PC-3 (cell line): ENCODE data around the gene PHACTR2. TPM values are rescaled to one million over a fixed set of nuclear protein-coding genes. Genes with fewer than 3 reads are reported as not detected.

Source experiments
- ATAC-seq: fragments of 200-7000 bp; cut with Tn5 transposase; 2 replicates; pipeline ENCODE4 v1.9.1; 2020; ENCODE audit warnings: mild to moderate bottlenecking, moderate library complexity
- BruUV-seq: library from RNA; stranded (reverse); fragments of 400-500 nt; replicated peaks from 2 replicates; lab custom pipeline; 2021; lab: Mats Ljungman, UMichigan
- CTCF ChIA-PET: fragments of 300-600 bp; sonication (Branson Sonifier 250); formaldehyde crosslinking; loops from one replicate; lab custom pipeline; 2022; ENCODE audit warnings: antibody characterized with exemption; lab: Charles Lee
- POLR2A ChIA-PET: fragments of 300-600 bp; sonication (Branson Sonifier 250); formaldehyde crosslinking; loops from one replicate; lab custom pipeline; 2022; ENCODE audit warnings: antibody characterized with exemption; ENCODE audit not compliant: unreplicated experiment; lab: Charles Lee
- DNase-seq: peaks from one replicate; pipeline ENCODE4 v3.0.0-alpha.2; 2015
- H2AFZ ChIP-seq: fragments of 300-600 bp; sonication (generic); 2 replicates; pipeline ENCODE4 v1.6.0; 2016; ENCODE audit warnings: antibody characterized with exemption, low read length
- H3F3A ChIP-seq: fragments of 300-600 bp; sonication (generic); one replicate; pipeline ENCODE4 v1.6.0; 2017; ENCODE audit warnings: antibody characterized with exemption, low read length, control low read depth, mild to moderate bottlenecking; ENCODE audit not compliant: unreplicated experiment
- H3K27ac ChIP-seq: fragments of 300-600 bp; sonication (generic); 2 replicates; pipeline ENCODE4 v1.5.1; 2016; ENCODE audit warnings: mild to moderate bottlenecking, low read length
- H3K27me3 ChIP-seq: fragments of 300-600 bp; sonication (generic); 2 replicates; pipeline ENCODE4 v1.6.1; 2016; ENCODE audit warnings: low read length, mixed read lengths
- H3K36me3 ChIP-seq: fragments of 300-600 bp; sonication (generic); 2 replicates; pipeline ENCODE4 v1.6.1; 2016; ENCODE audit warnings: low read depth, mixed run types, low read length, mixed read lengths
- H3K4me1 ChIP-seq: fragments of 300-600 bp; sonication (generic); 2 replicates; pipeline ENCODE4 v1.5.1; 2016; ENCODE audit warnings: low read length; ENCODE audit not compliant: insufficient read depth
- H3K4me2 ChIP-seq: fragments of 300-600 bp; sonication (generic); 2 replicates; pipeline ENCODE4 v1.6.0; 2016; ENCODE audit warnings: low read length
- H3K4me3 ChIP-seq: fragments of 300-600 bp; sonication (generic); 2 replicates; pipeline ENCODE4 v1.5.1; 2016; ENCODE audit warnings: mild to moderate bottlenecking, low read length, mixed read lengths
- H3K79me2 ChIP-seq: fragments of 300-600 bp; sonication (generic); 2 replicates; pipeline ENCODE4 v1.6.1; 2017; ENCODE audit warnings: low read length, mixed read lengths
- H3K9ac ChIP-seq: fragments of 300-600 bp; sonication (generic); 2 replicates; pipeline ENCODE4 v1.6.0; 2016; ENCODE audit warnings: mild to moderate bottlenecking, low read length
- H3K9me2 ChIP-seq: fragments of 300-600 bp; sonication (generic); replicated peaks from 2 replicates; pipeline ENCODE4 v1.6.1; 2016; ENCODE audit warnings: mixed run types, low read length, mixed read lengths
- H3K9me3 ChIP-seq: fragments of 300-600 bp; sonication (generic); 2 replicates; pipeline ENCODE4 v1.6.1; 2016; ENCODE audit warnings: low read length, mixed read lengths
- H4K20me1 ChIP-seq: fragments of 300-600 bp; sonication (generic); 2 replicates; pipeline ENCODE4 v1.6.1; 2016; ENCODE audit warnings: low read length, mixed read lengths
- EZH2 ChIP-seq: fragments of 300-600 bp; sonication (generic); IDR thresholded peaks from one replicate; pipeline ENCODE4 v1.6.1; 2017; ENCODE audit warnings: antibody characterized with exemption, mild to moderate bottlenecking, low read length; ENCODE audit not compliant: unreplicated experiment
- EZH2phosphoT487 ChIP-seq: fragments of 300-600 bp; sonication (generic); IDR thresholded peaks from 2 replicates; pipeline ENCODE4 v1.6.1; 2018; ENCODE audit warnings: mild to moderate bottlenecking, antibody characterized with exemption, low read length, borderline replicate concordance
- intact Hi-C: fragments of 100-400 bp; cut with micrococcal nuclease; formaldehyde crosslinking; loops from 2 replicates; pipeline ENCODE4 v1.9.0; 2023
- total RNA-seq: library from RNA; depleted of rRNA; stranded (reverse); fragments of >200 nt; gene quantifications from 2 replicates; pipeline ENCODE4 v1.2.3, GENCODE V29; 2014
- TF ChIP-seq, protein P1 (sequence below): fragments of 300-600 bp; sonication (generic); conservative IDR thresholded peaks from 2 replicates; pipeline ENCODE4 v1.5.1; 2017; ENCODE audit warnings: antibody characterized with exemption, low read depth, mild to moderate bottlenecking, low read length

Gene PHACTR2
- total RNA-seq, 1 experiment from 2014 or later = 19.4 TPM

DNA sequence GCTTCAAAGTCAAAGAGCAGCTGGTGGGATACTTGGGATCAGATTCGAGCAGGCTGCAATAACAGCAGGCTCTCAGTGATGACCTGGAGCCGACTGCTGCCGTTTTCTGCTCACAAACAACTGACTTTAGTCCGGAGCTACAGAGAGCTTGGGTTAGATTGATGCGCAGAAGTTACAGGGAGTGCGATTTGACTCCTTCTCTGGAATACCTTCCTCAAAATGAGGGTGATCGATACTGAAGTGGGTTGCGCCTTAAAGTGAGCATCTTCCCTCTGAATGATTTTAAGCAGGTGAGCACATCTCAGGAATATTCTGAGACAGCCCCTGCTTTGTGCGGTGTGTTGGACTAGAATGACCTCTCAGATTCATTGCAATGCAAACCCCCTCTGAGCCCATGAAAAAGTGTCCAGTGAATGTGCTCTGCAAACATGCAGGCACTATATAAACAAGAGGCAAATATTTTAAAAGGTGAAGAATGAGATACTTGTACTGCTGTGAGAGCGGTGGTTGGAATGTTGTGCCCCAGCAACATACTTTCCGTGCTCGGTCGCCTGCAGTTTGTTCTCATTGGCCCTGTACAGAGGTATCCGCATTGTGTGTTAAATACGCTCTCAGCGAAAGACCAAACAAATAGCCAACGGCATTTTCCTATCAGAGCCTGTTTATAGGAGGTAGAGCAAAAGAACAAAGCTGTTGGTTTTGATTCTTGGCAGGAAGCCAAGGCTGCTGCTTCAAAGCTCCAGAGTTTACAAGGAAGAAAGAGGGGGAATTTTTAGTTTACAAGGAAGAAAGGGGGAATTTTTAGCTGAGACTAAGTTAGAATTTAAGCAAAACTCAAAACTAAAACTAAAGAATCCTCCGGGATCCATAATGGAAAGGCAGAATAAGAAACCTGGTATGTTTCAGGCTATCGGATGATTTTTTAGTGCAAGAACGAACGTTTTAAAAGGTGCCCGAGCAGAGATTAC, 67.7 kb downstream of the PHACTR2 start:
- H3K9me2 ChIP-seq = no peaks in the 10 kb centered on the region
- 0 out of 2 replicates have a peak overlapping the region, but pooled peaks have one; percentile 3 for H2AFZ ChIP-seq
- peak overlapping the region; percentile 51 for H3K4me3 ChIP-seq
- H4K20me1 ChIP-seq = 0 out of 2 replicates have a peak, but pooled peaks cover 3% of the 10 kb centered on the region
- no peaks in the 10 kb centered on the region for H3K79me2 ChIP-seq
- CTCF ChIA-PET = interaction anchor here (0.6 kb wide), 1 partner anchor 83 kb away, joined by 3 read pairs; no protein-coding TSS in a partner anchor
- POLR2A ChIA-PET = no interaction called here
- DNase-seq (peak; percentile 48), ATAC-seq (peak; percentile 67)
- no peaks in the 10 kb centered on the region for H3K9me3 ChIP-seq
- peaks cover 20% of the 10 kb centered on the region for H3K4me1 ChIP-seq
- no TSS peak for BruUV-seq
- TF ChIP-seq EZH2 (no peak), EZH2phosphoT487 (no peak)
- TF ChIP-seq, protein P1, sequence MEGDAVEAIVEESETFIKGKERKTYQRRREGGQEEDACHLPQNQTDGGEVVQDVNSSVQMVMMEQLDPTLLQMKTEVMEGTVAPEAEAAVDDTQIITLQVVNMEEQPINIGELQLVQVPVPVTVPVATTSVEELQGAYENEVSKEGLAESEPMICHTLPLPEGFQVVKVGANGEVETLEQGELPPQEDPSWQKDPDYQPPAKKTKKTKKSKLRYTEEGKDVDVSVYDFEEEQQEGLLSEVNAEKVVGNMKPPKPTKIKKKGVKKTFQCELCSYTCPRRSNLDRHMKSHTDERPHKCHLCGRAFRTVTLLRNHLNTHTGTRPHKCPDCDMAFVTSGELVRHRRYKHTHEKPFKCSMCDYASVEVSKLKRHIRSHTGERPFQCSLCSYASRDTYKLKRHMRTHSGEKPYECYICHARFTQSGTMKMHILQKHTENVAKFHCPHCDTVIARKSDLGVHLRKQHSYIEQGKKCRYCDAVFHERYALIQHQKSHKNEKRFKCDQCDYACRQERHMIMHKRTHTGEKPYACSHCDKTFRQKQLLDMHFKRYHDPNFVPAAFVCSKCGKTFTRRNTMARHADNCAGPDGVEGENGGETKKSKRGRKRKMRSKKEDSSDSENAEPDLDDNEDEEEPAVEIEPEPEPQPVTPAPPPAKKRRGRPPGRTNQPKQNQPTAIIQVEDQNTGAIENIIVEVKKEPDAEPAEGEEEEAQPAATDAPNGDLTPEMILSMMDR = no peak
- H3K27ac ChIP-seq = peak overlapping the region; percentile 28
- no peaks in the 10 kb centered on the region for H3K36me3 ChIP-seq
- intact Hi-C loops = loop anchor here (10.0 kb wide), 1 partner anchor 99 kb away; the partner anchor contains the start of gene LTV1
- peak overlapping the region; percentile 80 for H3K4me2 ChIP-seq
- H3K27me3 ChIP-seq = no peaks in the 10 kb centered on the region
- no peaks in the 10 kb centered on the region for H3F3A ChIP-seq
- no peak overlapping the region for H3K9ac ChIP-seq

DNA sequence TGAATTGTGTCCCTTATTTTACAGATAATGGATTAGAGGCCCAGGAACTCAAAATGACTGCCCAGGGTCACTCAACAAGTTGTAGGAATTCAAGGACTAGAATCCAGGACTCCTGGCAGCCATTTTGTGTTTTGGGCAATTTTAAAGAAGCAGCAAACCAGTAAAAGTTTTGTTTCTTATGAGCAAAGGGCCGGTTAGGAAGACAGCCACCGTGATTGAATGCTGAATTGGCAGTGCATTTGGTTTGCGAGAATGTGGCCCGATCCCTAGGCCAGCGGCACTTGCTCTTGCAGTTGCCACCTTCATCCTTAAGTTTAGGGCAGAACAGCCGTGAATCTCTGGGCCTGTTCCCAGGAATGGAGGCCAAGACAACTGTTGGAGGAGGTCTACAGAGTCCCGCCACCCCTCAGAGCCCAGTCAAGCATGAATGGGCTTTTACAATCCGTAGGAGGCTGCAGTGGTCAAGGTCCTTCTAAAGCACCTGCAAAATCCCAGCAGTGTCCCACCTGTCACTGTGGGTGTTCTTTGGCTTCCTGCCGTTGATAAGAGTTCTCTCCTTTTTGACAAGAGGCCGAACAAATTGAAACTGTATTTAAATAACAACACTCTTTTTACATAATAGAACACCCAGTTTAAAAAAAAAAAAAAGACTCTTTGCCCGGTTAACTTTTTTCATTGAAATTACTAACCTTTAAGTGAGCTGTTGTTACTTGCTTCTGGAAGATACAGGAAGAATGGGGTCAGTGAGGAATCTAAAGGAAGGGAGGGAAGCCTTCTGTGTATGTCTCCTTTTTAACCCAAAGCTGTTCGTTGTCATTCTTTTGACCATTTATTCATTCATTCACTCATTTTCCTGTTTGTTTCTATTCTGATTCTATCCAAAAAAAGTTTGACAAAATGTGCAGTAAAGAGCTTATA, 68.7 kb downstream of the PHACTR2 start:
- H2AFZ ChIP-seq = no peak overlapping the region
- peaks cover 20% of the 10 kb centered on the region for H3K4me1 ChIP-seq
- no peaks in the 10 kb centered on the region for H3K27me3 ChIP-seq
- H3F3A ChIP-seq = no peaks in the 10 kb centered on the region
- H3K36me3 ChIP-seq = no peaks in the 10 kb centered on the region
- no peak for TF ChIP-seq EZH2phosphoT487
- TF ChIP-seq, protein P1 = no peak
- TF ChIP-seq EZH2 = no peak
- H3K4me3 ChIP-seq = no peak overlapping the region
- H4K20me1 ChIP-seq = 0 out of 2 replicates have a peak, but pooled peaks cover 3% of the 10 kb centered on the region
- H3K9me2 ChIP-seq = no peaks in the 10 kb centered on the region
- no peak overlapping the region for H3K27ac ChIP-seq
- ChIA-PET CTCF (no interaction called here), POLR2A (no interaction called here)
- no peaks in the 10 kb centered on the region for H3K9me3 ChIP-seq
- ATAC-seq (no peak), DNase-seq (no peak)
- H3K79me2 ChIP-seq = no peaks in the 10 kb centered on the region
- intact Hi-C loops = loop anchor here (10.0 kb wide), 1 partner anchor 98 kb away; the partner anchor contains the start of gene LTV1
- H3K9ac ChIP-seq = no peak overlapping the region
- peak overlapping the region; percentile 80; the same call in 1 of the 2 replicates for H3K4me2 ChIP-seq
- no TSS peak for BruUV-seq
